ACC112 (cell line): ENCODE data around the gene DGCR6.
"Not testable (repeated sequence)": the region's sequence is repeated elsewhere in the genome, so short reads cannot be mapped to it uniquely, and the experiment has no call there.

ENCODE experiments used
- H2AFZ ChIP-seq: fragments of 200-600 bp; sonication (generic); one replicate; pipeline ENCODE4 v1.6.0; 2017; ENCODE audit warnings: antibody characterized with exemption, low read length; ENCODE audit not compliant: unreplicated experiment
- H3K27ac ChIP-seq: fragments of 200-600 bp; sonication (generic); 2 replicates; pipeline ENCODE4 v1.5.1; 2014; ENCODE audit warnings: low read depth, mild to moderate bottlenecking, antibody characterized with exemption, low read length, moderate library complexity
- H3K27me3 ChIP-seq: fragments of 200-600 bp; sonication (generic); 2 replicates; pipeline ENCODE4 v1.6.1; 2014; ENCODE audit warnings: mild to moderate bottlenecking, antibody characterized with exemption, low read length, moderate library complexity, mixed read lengths; ENCODE audit not compliant: insufficient read depth
- H3K36me3 ChIP-seq: fragments of 200-600 bp; sonication (generic); 2 replicates; pipeline ENCODE4 v1.6.1; 2016; ENCODE audit warnings: mild to moderate bottlenecking, antibody characterized with exemption, low read length, moderate library complexity, mixed read lengths; ENCODE audit not compliant: insufficient read depth
- H3K4me1 ChIP-seq: fragments of 200-600 bp; sonication (generic); one replicate; pipeline ENCODE4 v1.6.1; 2016; ENCODE audit warnings: low read length, mixed read lengths; ENCODE audit not compliant: insufficient read depth, unreplicated experiment, control insufficient read depth
- H3K4me3 ChIP-seq: fragments of 200-600 bp; sonication (generic); 2 replicates; pipeline ENCODE4 v1.5.1; 2014; ENCODE audit warnings: mild to moderate bottlenecking, low read depth, low read length
- H3K79me2 ChIP-seq: fragments of 200-600 bp; sonication (generic); one replicate; pipeline ENCODE4 v1.6.0; 2016; ENCODE audit warnings: low read length; ENCODE audit not compliant: control insufficient read depth, unreplicated experiment, insufficient read depth

The DGCR6 gene

DNA sequence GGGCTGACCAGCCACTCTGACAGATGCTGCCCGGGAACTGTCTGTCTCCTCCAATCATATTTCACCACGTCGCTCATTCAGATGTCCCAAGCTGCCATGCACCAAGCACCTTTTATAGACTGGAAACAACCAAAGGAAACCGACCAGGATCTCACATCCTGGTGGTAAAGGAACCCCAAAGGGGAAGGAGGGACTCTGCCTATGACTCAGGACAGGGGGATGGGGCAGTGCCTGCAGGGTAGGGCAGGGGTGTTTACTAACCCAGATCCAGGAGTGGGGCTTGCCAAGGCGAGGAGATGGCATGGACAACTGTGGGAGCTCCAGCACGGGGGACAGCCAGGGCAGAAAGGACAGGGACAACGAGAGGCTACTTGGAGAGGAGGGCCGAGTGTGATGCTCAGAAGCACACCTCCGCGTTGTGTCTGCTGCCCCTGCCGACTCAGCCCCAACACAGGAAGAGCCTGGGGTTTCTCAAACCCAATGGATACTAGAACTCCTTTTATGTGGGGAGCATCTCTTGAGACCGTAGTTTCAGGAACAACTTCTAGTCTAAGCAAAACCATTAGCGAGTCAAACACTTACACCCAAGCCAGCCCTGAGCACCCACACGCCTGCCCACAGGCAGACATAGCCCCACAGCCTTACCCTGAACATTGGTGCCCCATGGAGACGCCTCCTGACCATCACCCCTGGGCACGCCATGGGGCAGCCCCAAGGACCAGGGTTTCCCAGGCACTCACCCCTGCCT is 26.0 kb downstream of the DGCR6 start:
- H3K4me3 ChIP-seq, result no peak overlapping the region
- no peaks in the 10 kb centered on the region for H3K27me3 ChIP-seq
- H2AFZ ChIP-seq, result no peak overlapping the region
- H3K4me1 ChIP-seq, result no peaks in the 10 kb centered on the region
- no peaks in the 10 kb centered on the region for H3K79me2 ChIP-seq
- no peak overlapping the region for H3K27ac ChIP-seq
- no peaks in the 10 kb centered on the region for H3K36me3 ChIP-seq

DNA sequence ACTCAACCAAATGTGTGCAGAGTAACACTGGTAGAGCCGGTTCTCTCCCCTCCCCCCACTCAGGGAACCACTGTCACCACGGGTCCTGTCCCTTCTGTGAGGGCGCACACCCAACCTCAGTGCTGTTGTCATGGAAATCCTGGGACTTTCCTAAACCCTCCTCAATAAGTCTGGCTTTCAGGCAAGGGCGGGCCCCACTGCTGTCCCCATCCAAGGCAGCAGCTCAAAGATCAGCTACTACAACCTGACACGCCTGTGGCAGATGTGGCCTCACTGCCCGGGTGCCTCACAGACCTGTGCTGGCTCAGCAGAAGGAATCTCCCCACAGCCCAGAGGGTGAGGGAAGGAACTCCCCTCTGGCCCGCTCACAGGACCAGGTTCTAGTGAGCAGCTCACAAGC is 27.8 kb downstream of the DGCR6 start:
- Histone ChIP-seq H3K27ac (no peak overlapping the region), H3K27me3 (no peaks in the 10 kb centered on the region), H2AFZ (no peak overlapping the region), H3K4me1 (no peaks in the 10 kb centered on the region), H3K36me3 (no peaks in the 10 kb centered on the region), H3K4me3 (no peak overlapping the region), H3K79me2 (no peaks in the 10 kb centered on the region)

DNA sequence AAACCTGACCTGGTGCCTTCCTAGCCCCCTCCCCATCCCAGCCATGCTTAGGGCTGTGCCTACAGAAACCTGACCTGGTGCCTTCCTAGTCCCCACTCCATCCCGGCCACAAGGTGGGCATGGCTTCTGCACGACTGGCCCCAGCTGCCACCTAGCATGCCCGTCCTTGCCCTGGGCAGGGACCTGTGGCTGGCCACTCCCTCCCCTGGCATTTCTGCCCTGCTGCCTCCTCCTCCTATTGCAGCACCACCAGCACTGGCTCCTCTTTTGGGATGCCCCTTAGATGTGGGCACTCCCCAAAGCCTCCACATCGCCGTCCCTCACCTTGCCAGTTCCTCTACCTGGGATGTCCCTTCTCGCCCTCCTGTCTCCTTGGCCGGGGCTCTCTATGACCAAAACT is 28.6 kb downstream of the DGCR6 start:
- not testable (repeated sequence) for H3K79me2 ChIP-seq, H3K36me3 ChIP-seq, H2AFZ ChIP-seq

DNA sequence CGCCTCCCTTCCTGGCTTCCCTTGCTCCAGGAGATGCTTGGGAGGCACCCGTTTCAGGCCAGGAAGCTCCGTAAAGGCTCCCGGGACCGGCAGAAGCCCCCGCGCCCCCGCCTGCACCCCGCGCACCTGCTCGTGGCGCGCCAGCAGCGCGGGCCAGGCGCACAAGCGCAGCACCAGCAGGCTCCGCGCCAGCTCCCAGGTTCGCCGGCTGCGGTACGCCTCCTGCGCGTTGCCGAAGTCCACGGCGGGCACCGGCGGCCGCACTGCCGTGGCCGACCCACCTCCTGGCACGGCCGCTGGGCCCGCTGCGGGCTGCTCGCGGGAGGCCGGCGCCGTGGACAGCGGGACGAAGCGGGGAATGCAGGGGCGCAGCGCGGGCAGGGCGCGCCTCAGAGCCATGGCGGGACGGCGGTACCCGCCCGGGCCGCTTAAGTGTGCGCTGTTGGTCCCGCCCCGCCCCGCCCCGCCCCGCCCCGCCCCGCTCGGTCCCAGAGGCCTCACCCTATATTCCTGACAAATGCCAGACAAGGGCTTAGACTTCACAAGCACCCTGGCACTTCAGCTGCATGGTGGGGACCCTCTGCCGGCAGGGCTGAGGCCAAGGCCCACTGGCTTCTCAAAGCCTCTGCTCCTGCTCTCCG is 29.9 kb downstream of the DGCR6 start, which contains the start of gene PRODH:
Gene PRODH, minus strand, starts transcription at position 405 of the 641 bp plus-strand sequence. Its CDS starts 6 bp downstream, at position 399.
- H3K36me3 ChIP-seq, result no peaks in the 10 kb centered on the region
- H3K79me2 ChIP-seq, result no peaks in the 10 kb centered on the region
- H3K4me3 ChIP-seq, result no peak within 1 kb of the TSS
- H3K27me3 ChIP-seq, result no peaks in the 10 kb centered on the region
- no peak within 1 kb of the TSS for H2AFZ ChIP-seq
- no peaks in the 10 kb centered on the region for H3K4me1 ChIP-seq
- no peak within 1 kb of the TSS for H3K27ac ChIP-seq

More for the DNA sequence above, 28.6 kb downstream of the DGCR6 start:
- not testable (repeated sequence) for H3K27ac ChIP-seq, H3K4me1 ChIP-seq, H3K27me3 ChIP-seq, H3K4me3 ChIP-seq

DNA sequence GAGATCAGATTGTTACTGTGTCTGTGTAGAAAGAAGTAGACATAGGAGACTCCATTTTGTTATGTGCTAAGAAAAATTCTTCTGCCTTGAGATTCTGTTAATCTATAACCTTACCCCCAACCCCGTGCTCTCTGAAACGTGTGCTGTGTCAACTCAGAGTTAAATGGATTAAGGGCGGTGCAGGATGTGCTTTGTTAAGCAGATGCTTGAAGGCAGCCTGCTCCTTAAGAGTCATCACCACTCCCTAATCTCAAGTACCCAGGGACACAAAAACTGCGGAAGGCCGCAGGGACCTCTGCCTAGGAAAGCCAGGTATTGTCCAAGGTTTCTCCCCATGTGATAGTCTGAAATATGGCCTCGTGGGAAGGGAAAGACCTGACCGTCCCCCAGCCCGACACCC is 32.6 kb downstream of the DGCR6 start:
- not testable (repeated sequence) for H3K4me1 ChIP-seq, H3K27me3 ChIP-seq, H3K27ac ChIP-seq, H3K4me3 ChIP-seq, H3K79me2 ChIP-seq, H3K36me3 ChIP-seq, H2AFZ ChIP-seq

DNA sequence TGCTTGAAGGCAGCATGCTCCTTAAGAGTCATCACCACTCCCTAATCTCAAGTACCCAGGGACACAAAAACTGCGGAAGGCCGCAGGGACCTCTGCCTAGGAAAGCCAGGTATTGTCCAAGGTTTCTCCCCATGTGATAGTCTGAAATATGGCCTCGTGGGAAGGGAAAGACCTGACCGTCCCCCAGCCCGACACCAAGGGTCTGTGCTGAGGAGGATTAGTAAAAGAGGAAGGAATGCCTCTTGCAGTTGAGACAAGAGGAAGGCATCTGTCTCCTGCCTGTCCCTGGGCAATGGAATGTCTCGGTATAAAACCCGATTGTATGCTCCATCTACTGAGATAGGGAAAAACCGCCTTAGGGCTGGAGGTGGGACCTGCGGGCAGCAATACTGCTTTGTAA is 41.0 kb downstream of the DGCR6 start:
- not testable (repeated sequence) for H3K79me2 ChIP-seq, H3K4me3 ChIP-seq, H3K27ac ChIP-seq

DNA sequence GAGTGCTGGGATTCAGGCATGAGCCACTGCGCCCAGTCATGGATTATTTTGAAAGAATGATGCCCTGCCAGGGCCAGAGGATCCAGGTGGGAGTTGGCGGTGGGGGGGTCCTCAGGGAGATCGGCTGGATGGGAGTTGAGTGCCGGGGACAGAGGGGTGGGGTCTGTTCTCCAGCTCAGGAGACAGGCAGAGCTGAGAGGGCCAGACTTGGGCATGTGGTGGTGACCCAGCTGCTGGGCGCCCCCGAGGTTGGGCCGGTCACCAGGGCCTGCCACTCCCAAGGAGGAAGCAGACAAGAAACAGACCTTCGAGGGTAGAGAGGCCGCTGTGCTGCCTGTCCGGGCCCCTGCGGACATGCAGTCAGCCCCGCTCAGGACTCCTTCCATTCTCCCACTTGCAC is 41.8 kb downstream of the DGCR6 start:
- no peaks in the 10 kb centered on the region for H3K36me3 ChIP-seq
- no peaks in the 10 kb centered on the region for H3K79me2 ChIP-seq
- H3K27me3 ChIP-seq, result peaks cover 8% of the 10 kb centered on the region
- no peak overlapping the region for H2AFZ ChIP-seq
- H3K4me3 ChIP-seq, result no peak overlapping the region
- no peaks in the 10 kb centered on the region for H3K4me1 ChIP-seq
- H3K27ac ChIP-seq, result no peak overlapping the region

More for the DNA sequence above, 41.0 kb downstream of the DGCR6 start:
- H3K36me3 ChIP-seq, H2AFZ ChIP-seq, H3K27me3 ChIP-seq, H3K4me1 ChIP-seq: not testable (repeated sequence)

DNA sequence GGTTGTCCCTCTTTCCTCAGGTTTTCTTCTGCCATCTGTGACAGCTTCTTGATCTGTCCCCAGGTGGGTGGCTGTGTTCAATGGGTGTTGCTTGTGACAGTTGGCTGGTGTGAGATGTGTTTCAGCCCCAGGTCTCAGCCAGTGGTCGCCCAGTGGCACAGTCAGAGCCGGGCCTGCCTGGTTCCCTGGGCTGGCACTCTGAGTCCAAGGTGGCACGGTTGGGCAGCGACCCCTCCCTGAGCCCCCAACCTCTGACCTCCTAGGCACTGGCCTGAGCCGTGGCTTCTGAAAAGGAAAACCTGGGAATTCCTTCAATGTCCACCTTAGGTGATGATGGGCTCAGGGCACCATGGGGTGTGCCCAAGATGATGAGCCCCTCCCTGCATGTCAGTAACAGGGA is 44.0 kb downstream of the DGCR6 start:
- Histone ChIP-seq H3K36me3 (no peaks in the 10 kb centered on the region), H3K27me3 (peaks cover 8% of the 10 kb centered on the region), H3K79me2 (no peaks in the 10 kb centered on the region), H3K27ac (no peak overlapping the region), H2AFZ (no peak overlapping the region), H3K4me3 (no peak overlapping the region), H3K4me1 (no peaks in the 10 kb centered on the region)

DNA sequence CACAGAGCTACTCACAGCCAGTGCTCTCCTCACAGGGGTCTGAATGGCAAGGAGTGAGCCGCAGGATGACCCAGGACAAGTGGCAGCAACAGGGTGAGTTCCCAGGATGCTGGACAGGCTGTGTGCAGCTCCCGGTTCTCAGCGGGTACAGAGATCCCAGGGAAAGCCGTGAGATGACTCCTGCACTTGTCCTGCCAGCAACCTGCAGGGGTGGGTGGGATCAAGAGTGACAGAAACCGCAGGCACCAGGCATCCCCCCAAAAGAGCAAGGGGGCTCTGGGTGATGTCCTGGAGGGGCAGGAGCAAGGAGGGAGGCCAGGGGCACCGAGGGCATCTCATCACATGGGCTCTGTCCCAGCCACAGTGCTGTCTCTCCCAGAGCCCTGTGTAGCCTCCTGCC is 45.9 kb downstream of the DGCR6 start:
- Histone ChIP-seq H3K4me3 (no peak overlapping the region), H3K36me3 (no peaks in the 10 kb centered on the region), H2AFZ (no peak overlapping the region), H3K4me1 (no peaks in the 10 kb centered on the region), H3K79me2 (no peaks in the 10 kb centered on the region), H3K27ac (no peak overlapping the region), H3K27me3 (peaks cover 8% of the 10 kb centered on the region)

DNA sequence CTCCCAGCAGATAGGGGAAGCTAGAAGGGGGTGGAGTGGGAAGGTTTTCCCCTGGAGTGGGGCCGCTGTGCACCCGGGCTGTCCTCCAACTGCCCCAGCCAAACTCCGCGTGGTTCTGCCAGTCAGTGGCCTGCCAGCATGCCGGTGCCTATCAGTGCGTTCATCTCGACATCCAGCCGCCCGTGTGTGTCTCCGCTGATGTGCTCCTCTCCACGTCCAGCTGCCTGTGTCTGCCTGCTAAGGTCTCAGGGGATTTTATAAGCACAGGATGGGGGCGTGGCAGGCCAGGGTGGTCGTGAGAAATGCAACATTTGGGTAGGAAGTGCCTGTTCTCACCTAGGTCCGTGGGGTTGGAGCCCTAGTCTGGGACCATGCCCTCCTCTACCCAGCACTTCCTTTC is 47.0 kb downstream of the DGCR6 start:
- not testable (repeated sequence) for H3K27ac ChIP-seq, H2AFZ ChIP-seq, H3K36me3 ChIP-seq, H3K4me1 ChIP-seq, H3K79me2 ChIP-seq, H3K27me3 ChIP-seq, H3K4me3 ChIP-seq

DNA sequence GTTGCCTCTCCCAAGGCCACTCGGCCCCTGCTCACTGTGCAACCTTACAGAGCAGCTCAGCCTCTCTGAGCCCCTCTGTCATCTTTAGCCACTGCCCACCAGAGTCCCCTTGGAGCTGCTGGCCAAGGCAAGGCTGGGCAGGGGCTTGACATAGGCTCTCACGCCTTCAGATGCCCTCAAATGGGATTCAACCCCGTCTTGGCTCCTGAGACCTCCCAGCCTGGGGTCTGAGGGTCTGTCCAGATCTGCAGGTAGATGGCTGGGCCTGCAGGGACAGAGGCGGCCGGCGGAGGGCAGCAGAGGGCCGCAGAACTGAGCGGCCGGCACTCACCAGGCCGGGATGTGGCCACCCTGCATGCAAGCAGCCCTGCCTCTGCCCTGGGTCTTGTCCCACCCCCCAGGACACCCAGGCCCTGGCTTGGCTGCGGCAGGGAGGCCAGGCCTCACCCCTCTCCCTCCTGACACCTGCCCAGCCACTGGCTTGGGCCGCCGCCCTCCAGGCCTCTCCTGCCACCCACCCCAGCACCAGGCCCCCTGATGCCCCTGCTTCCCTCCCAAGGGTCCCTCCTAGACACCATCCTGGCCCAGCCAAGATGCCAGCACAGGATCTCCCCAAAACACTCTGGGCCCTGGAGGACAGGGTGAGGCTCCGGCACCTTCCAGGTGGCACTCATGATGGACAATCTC is 48.3 kb downstream of the DGCR6 start:
- H3K27ac ChIP-seq, H3K27me3 ChIP-seq, H3K4me1 ChIP-seq, H3K36me3 ChIP-seq, H3K79me2 ChIP-seq, H2AFZ ChIP-seq, H3K4me3 ChIP-seq: not testable (repeated sequence)
